ENCODE measurements around the gene AIFM3. TPM values are rescaled to one million over a fixed set of nuclear protein-coding genes. Genes with fewer than 3 reads are reported as not detected.
A peak's percentile ranks its signal among the peaks of the same experiment; 100 is the strongest.
"Not testable (repeated sequence)": the region's sequence is repeated elsewhere in the genome, so short reads cannot be mapped to it uniquely, and the experiment has no call there.

The AIFM3 gene
- total RNA-seq, 4 donors from 2014 or later, result 0.11 to 2.0 (median 0.80) TPM

DNA sequence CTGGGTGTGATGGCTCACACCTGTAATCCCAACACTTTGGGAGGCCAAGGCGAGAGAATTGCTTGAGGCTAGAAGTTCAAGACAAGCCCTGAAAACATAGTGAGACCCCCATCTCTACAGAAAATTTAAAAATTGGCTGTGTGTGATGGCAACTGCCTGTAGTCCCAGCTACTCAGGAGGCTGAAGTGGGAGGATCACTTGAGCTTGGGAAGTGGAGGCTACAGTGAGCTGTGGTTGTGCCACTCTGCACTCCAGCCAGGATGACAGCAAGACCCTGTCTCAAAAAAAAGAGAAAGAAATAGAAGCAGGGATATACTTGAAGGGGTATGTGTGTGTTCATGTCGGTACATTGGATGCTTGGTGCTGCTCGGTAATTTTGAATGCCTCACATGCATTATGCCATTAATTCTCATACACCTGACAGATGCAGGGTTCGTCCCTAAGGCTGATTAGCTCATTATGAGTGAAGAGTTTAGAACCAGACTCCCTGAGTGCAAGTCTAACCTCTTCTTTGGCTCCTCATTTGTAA lies 35.9 kb upstream of the AIFM3 start:
- no peak overlapping the region for H3K4me3 ChIP-seq (replicated peaks in 1 of 3)
- peaks cover 0 to 4% of the 10 kb centered on the region in 2 donors for H3K36me3 ChIP-seq
- intact Hi-C loops (cut with DNase I), result no loop called here
- H3K27ac ChIP-seq, result no peak overlapping the region
- no peaks in the 10 kb centered on the region for H3K27me3 ChIP-seq
- DNase-seq, result no peak
- H3K4me1 ChIP-seq, result peaks cover 2 to 6% of the 10 kb centered on the region in 2 donors
- no peaks in the 10 kb centered on the region for H3K9me3 ChIP-seq
- no peak for TF ChIP-seq CTCF (IDR thresholded peaks at IDR 0.05)
- TF ChIP-seq POLR2A (IDR thresholded peaks at IDR 0.05), result no peak
- WGBS, 2 donors, result 91 to 92% methylated on average over 4 of the region's 4 CpGs

- Histone ChIP-seq H3K27me3 (no peaks in the 10 kb centered on the region), H3K36me3 (peaks cover 0 to 4% of the 10 kb centered on the region in 2 donors), H3K4me1 (peaks cover 9 to 19% of the 10 kb centered on the region in 2 donors), H3K27ac (no peak overlapping the region), H3K4me3 (replicated peaks in 1 of 3) (no peak overlapping the region), H3K9me3 (no peaks in the 10 kb centered on the region)
- TF ChIP-seq POLR2A (IDR thresholded peaks at IDR 0.05) (no peak), CTCF (IDR thresholded peaks at IDR 0.05) (no peak)
- 98% methylated on average over 7 of the region's 7 CpGs for WGBS, 2 donors
- intact Hi-C loops (cut with DNase I), result no loop called here
- no peak for DNase-seq
Measured at GRCh38 chr22:20933910-20934309, 33.1 kb upstream of the AIFM3 start.

- WGBS, 2 donors, result 91 to 95% methylated on average over 9 of the region's 9 CpGs
- DNase-seq; H3K9me3 ChIP-seq; H3K36me3 ChIP-seq; H3K27me3 ChIP-seq; H3K4me3 ChIP-seq (replicated peaks in 1 of 3); intact Hi-C loops (cut with DNase I); H3K27ac ChIP-seq: not testable (repeated sequence)
- peaks cover 9 to 26% of the 10 kb centered on the region in 2 donors for H3K4me1 ChIP-seq
Measured at GRCh38 chr22:20935049-20935448, 32.0 kb upstream of the AIFM3 start.

- H3K4me1 ChIP-seq, result peaks cover 13 to 34% of the 10 kb centered on the region in 2 donors
- not testable (repeated sequence) for H3K36me3 ChIP-seq, DNase-seq
Measured at GRCh38 chr22:20935780-20936539, 31.1 kb upstream of the AIFM3 start.

GRCh38 chr22:20937031-20937793 lies 29.8 kb upstream of the AIFM3 start:
- intact Hi-C loops (cut with DNase I), result no loop called here

More at GRCh38 chr22:20935780-20936539, 31.1 kb upstream of the AIFM3 start:
- H3K27me3 ChIP-seq; H3K4me3 ChIP-seq (replicated peaks in 1 of 3); H3K27ac ChIP-seq; H3K9me3 ChIP-seq; intact Hi-C loops (cut with DNase I): not testable (repeated sequence)
- WGBS, 2 donors, result 88 to 94% methylated on average over 11 of the region's 11 CpGs

More at GRCh38 chr22:20937031-20937793, 29.8 kb upstream of the AIFM3 start:
- Histone ChIP-seq H3K27me3 (no peaks in the 10 kb centered on the region), H3K27ac (no peak overlapping the region), H3K4me3 (replicated peaks in 1 of 3) (no peak overlapping the region), H3K9me3 (no peaks in the 10 kb centered on the region), H3K4me1 (peaks cover 16 to 35% of the 10 kb centered on the region in 2 donors), H3K36me3 (peaks cover 0 to 4% of the 10 kb centered on the region in 2 donors)
- DNase-seq, result peak; percentile 20 to 33
- WGBS, 2 donors, result 57 to 67% methylated on average over 12 of the region's 12 CpGs
- TF ChIP-seq POLR2A (IDR thresholded peaks at IDR 0.05) (no peak), CTCF (IDR thresholded peaks at IDR 0.05) (no peak)

Data from thyroid gland (tissue), 4 donors.